IMR-90 (cell line): Measurements from ENCODE around the gene PCBP3. TPM values are rescaled to one million over a fixed set of nuclear protein-coding genes. Genes with fewer than 3 reads are reported as not detected.

Experiments used
- ATAC-seq: fragments of 200-7000 bp; cut with Tn5 transposase; 2 replicates; pipeline ENCODE4 v1.9.1; 2020; ENCODE audit warnings: low read depth, mild to moderate bottlenecking, moderate library complexity
- BruUV-seq: library from RNA; stranded (reverse); fragments of 400-500 nt; replicated peaks from 2 replicates; lab custom pipeline; 2021; lab: Mats Ljungman, UMichigan
- CTCF ChIA-PET: fragments of 300-600 bp; formaldehyde crosslinking; extraction: SDS; loops from one replicate; lab custom pipeline; 2021; ENCODE audit warnings: antibody characterized with exemption; lab: Yijun Ruan, JAX
- POLR2A ChIA-PET: fragments of 300-600 bp; sonication (Branson Sonifier 250); formaldehyde crosslinking; loops from one replicate; lab custom pipeline; 2022; ENCODE audit warnings: antibody characterized with exemption; ENCODE audit not compliant: unreplicated experiment; lab: Charles Lee
- DNase-seq: peaks from one replicate; pipeline ENCODE4 v3.0.0; 2013
- H2AFZ ChIP-seq: replicated peaks from 2 replicates; pipeline ENCODE3; 2013; ENCODE audit warnings: low read length, mild to moderate bottlenecking; ENCODE audit not compliant: poor library complexity
- H2AK5ac ChIP-seq: 2 replicates; pipeline ENCODE4 v1.6.1; 2013; ENCODE audit warnings: low read depth, low read length, inconsistent platforms
- H2AK9ac ChIP-seq: replicated peaks from 2 replicates; pipeline ENCODE3; 2013; ENCODE audit warnings: mild to moderate bottlenecking, low read depth, low read length, moderate library complexity; ENCODE audit not compliant: poor library complexity
- H2BK120ac ChIP-seq: 2 replicates; pipeline ENCODE4 v1.6.1; 2013; ENCODE audit warnings: low read depth, low read length, inconsistent platforms
- H2BK15ac ChIP-seq: 3 replicates; pipeline ENCODE4 v1.6.1; 2013; ENCODE audit warnings: low read depth, low read length, inconsistent platforms
- H2BK20ac ChIP-seq: 2 replicates; pipeline ENCODE4 v1.6.1; 2013; ENCODE audit warnings: low read depth, mild to moderate bottlenecking, inconsistent platforms, low read length, moderate library complexity
- H2BK5ac ChIP-seq: 2 replicates; pipeline ENCODE4 v1.6.1; 2013; ENCODE audit warnings: mild to moderate bottlenecking, low read depth, low read length, inconsistent platforms; ENCODE audit not compliant: poor library complexity, severe bottlenecking
- H3K14ac ChIP-seq: replicated peaks from 2 replicates; pipeline ENCODE4 v1.6.1; 2013; ENCODE audit warnings: low read depth, low read length, inconsistent platforms
- H3K18ac ChIP-seq: 2 replicates; pipeline ENCODE4 v1.6.1; 2013; ENCODE audit warnings: low read depth, low read length, control low read depth
- H3K23ac ChIP-seq: 2 replicates; pipeline ENCODE4 v1.6.1; 2013; ENCODE audit warnings: low read depth, low read length, inconsistent platforms
- H3K27ac ChIP-seq: 2 replicates; pipeline ENCODE4 v1.5.1; 2013; ENCODE audit warnings: mild to moderate bottlenecking, control low read depth, low read length; ENCODE audit not compliant: insufficient read depth
- H3K27me3 ChIP-seq: 2 replicates; pipeline ENCODE4 v1.6.1; 2013; ENCODE audit warnings: low read length; ENCODE audit not compliant: control insufficient read depth, insufficient read depth
- H3K36me3 ChIP-seq: 2 replicates; pipeline ENCODE4 v1.6.1; 2013; ENCODE audit warnings: low read length, mixed read lengths; ENCODE audit not compliant: control insufficient read depth, insufficient read depth
- H3K4ac ChIP-seq: 2 replicates; pipeline ENCODE4 v1.6.1; 2013; ENCODE audit warnings: low read depth, low read length, inconsistent platforms
- H3K4me1 ChIP-seq: 2 replicates; pipeline ENCODE4 v1.6.1; 2013; ENCODE audit warnings: low read length, mixed read lengths; ENCODE audit not compliant: control insufficient read depth, insufficient read depth
- H3K4me2 ChIP-seq: 2 replicates; pipeline ENCODE4 v1.6.1; 2013; ENCODE audit warnings: low read depth, mild to moderate bottlenecking, control low read depth, low read length, moderate library complexity
- H3K4me3 ChIP-seq: 2 replicates; pipeline ENCODE4 v1.5.1; 2013; ENCODE audit warnings: low read depth, mild to moderate bottlenecking, control low read depth, low read length, moderate library complexity; ENCODE audit not compliant: insufficient read depth
- H3K56ac ChIP-seq: 2 replicates; pipeline ENCODE4 v1.6.1; 2013; ENCODE audit warnings: low read length, inconsistent platforms; ENCODE audit not compliant: insufficient read depth; ENCODE audit errors: extremely low read depth
- H3K79me1 ChIP-seq, 2 experiments: 2 replicates each; pipeline ENCODE4 v1.6.1; 2013; ENCODE audit warnings: low read length in 2 of 2, inconsistent platforms in 1 of 2, low read depth in 1 of 2
- H3K9ac ChIP-seq: 2 replicates; pipeline ENCODE4 v1.6.1; 2013; ENCODE audit warnings: low read depth, low read length, control low read depth
- H3K9me1 ChIP-seq: 2 replicates; pipeline ENCODE4 v1.6.1; 2013; ENCODE audit warnings: low read length, inconsistent platforms; ENCODE audit not compliant: insufficient read depth
- H3K9me3 ChIP-seq: 2 replicates; pipeline ENCODE4 v1.6.1; 2013; ENCODE audit warnings: low read length; ENCODE audit not compliant: control insufficient read depth, insufficient read depth
- H4K20me1 ChIP-seq: 2 replicates; pipeline ENCODE4 v1.6.1; 2013; ENCODE audit warnings: low read length, inconsistent platforms; ENCODE audit not compliant: insufficient read depth
- H4K5ac ChIP-seq: 2 replicates; pipeline ENCODE4 v1.6.1; 2013; ENCODE audit warnings: mild to moderate bottlenecking, low read depth, low read length, control low read depth
- H4K8ac ChIP-seq, 2 experiments: 2 replicates each; pipeline ENCODE4 v1.6.1; 2013; ENCODE audit warnings: low read depth in 2 of 2, low read length in 2 of 2, control low read depth in 1 of 2, inconsistent platforms in 1 of 2
- H4K91ac ChIP-seq: 2 replicates; pipeline ENCODE4 v1.6.1; 2013; ENCODE audit warnings: low read depth, low read length, inconsistent platforms; ENCODE audit not compliant: insufficient read depth
- CEBPB ChIP-seq: IDR thresholded peaks from 2 replicates; pipeline ENCODE4 v1.6.1; 2012; ENCODE audit warnings: low read depth, low read length, improper control_type of control experiment
- CTCF ChIP-seq: conservative IDR thresholded peaks from 2 replicates; pipeline ENCODE4 v1.5.1; 2012; ENCODE audit warnings: mild to moderate bottlenecking, low read depth, low read length, improper control_type of control experiment
- ELK1 ChIP-seq: fragments of 150-350 bp; IDR thresholded peaks from 2 replicates; pipeline ENCODE4 v1.6.1; 2016; ENCODE audit warnings: low read depth, mild to moderate bottlenecking, low read length, moderate library complexity, borderline replicate concordance
- FOS ChIP-seq: fragments of 150-350 bp; IDR thresholded peaks from 2 replicates; pipeline ENCODE4 v1.6.1; 2016; ENCODE audit warnings: low read depth, low read length
- POLR2A ChIP-seq: IDR thresholded peaks from 2 replicates; pipeline ENCODE4 v1.6.1; 2012; ENCODE audit warnings: mild to moderate bottlenecking, low read depth, low read length
- RAD21 ChIP-seq: IDR thresholded peaks from 2 replicates; pipeline ENCODE4 v1.6.1; 2012; ENCODE audit warnings: low read length, improper control_type of control experiment
- SMC3 ChIP-seq: fragments of 150-350 bp; IDR thresholded peaks from 2 replicates; pipeline ENCODE4 v1.6.1; 2016; ENCODE audit warnings: low read depth, mild to moderate bottlenecking, antibody characterized with exemption, low read length, moderate library complexity
- WGBS, 2 experiments: methylation state at CpG; one replicate each; pipeline versions ENCODE4 v1.1.5 to v1.1.7; 2013; ENCODE audit warnings: missing lambda C conversion rate in 2 of 2; ENCODE audit not compliant: insufficient read length in 1 of 2; ENCODE audit errors: extremely low coverage in 2 of 2; 5-methylcytosine and 5-hydroxymethylcytosine counted together
- dilution Hi-C: fragments of 300-500 bp; cut with HindIII; formaldehyde crosslinking; loops from one replicate; pipeline ENCODE4 v1.14.3; 2018; ENCODE audit warnings: low sequenced_read_pairs; ENCODE audit not compliant: unreplicated experiment
- in situ Hi-C: fragments of 300-500 bp; cut with MboI; formaldehyde crosslinking; loops from 3 replicates; pipeline ENCODE4 v1.14.3; 2019; ENCODE audit warnings: low sequenced_read_pairs, inconsistent platforms, mixed read lengths
- intact Hi-C: fragments of 100-400 bp; cut with micrococcal nuclease; formaldehyde crosslinking; loops from 2 replicates; pipeline ENCODE4 v1.10.0; 2022
- polyA plus RNA-seq, 3 experiments: library from polyadenylated mRNA; depleted of rRNA; stranded (reverse); fragments of >200 nt; gene quantifications; 2 replicates each; pipeline ENCODE4 v1.2.3, GENCODE V29; 2012; ENCODE audit warnings: low replicate concordance in 1 of 3
- total RNA-seq: library from RNA; depleted of rRNA; stranded (reverse); fragments of >200 nt; gene quantifications from 2 replicates; pipeline ENCODE4 v1.2.3, GENCODE V29; 2012

Gene PCBP3
- total and polyA plus RNA-seq, 2 of the 4 experiments (the other 2 are of a cell fraction): 2.9 to 3.9 TPM

- H3K27ac ChIP-seq: no peak overlapping the region
- intact Hi-C loops (loop anchor here (5.0 kb wide), 1 partner anchor 84 kb away; no protein-coding TSS in a partner anchor), in situ Hi-C loops (no loop called here), dilution Hi-C loops (no loop called here)
- DNase-seq (peak; percentile 56), ATAC-seq (peak; percentile 77)
- no peaks in the 10 kb centered on the region for H3K79me1 ChIP-seq
- no peak overlapping the region for H3K23ac ChIP-seq
- no peak overlapping the region for H3K14ac ChIP-seq
- H2BK15ac ChIP-seq: no peak overlapping the region
- no peak overlapping the region for H2BK120ac ChIP-seq
- peak overlapping the region; percentile 43 for H2BK5ac ChIP-seq
- BruUV-seq: no TSS peak
- H4K20me1 ChIP-seq: no peaks in the 10 kb centered on the region
- no CpG with 5 or more reads among the region's 1 CpG for WGBS, 2 experiments
- H2AFZ ChIP-seq: no peak overlapping the region
- no peak overlapping the region for H3K4me2 ChIP-seq
- no peak overlapping the region for H4K91ac ChIP-seq
- no peak overlapping the region for H4K5ac ChIP-seq
- ChIA-PET CTCF (interaction anchor here (0.6 to 1.1 kb wide), 2 partner anchors 13 to 198 kb away, joined by 3 to 5 read pairs; no protein-coding TSS in a partner anchor), POLR2A (no interaction called here)
- peaks cover 12% of the 10 kb centered on the region for H3K4me1 ChIP-seq
- H3K9ac ChIP-seq: no peak overlapping the region
- TF ChIP-seq FOS: no peak
- no peak for TF ChIP-seq ELK1
- TF ChIP-seq CEBPB: no peak
- TF ChIP-seq CTCF: no peak
- no peak for TF ChIP-seq POLR2A
- no peak for TF ChIP-seq RAD21
- TF ChIP-seq SMC3: no peak
- no peak overlapping the region for H2BK20ac ChIP-seq
- no peak overlapping the region for H2AK5ac ChIP-seq
- no peaks in the 10 kb centered on the region for H3K27me3 ChIP-seq
- no peak overlapping the region for H3K4ac ChIP-seq
- H3K9me1 ChIP-seq: peaks cover 12% of the 10 kb centered on the region
- no peak overlapping the region for H2AK9ac ChIP-seq
- no peaks in the 10 kb centered on the region for H3K36me3 ChIP-seq
- H3K4me3 ChIP-seq: no peak overlapping the region
- H3K56ac ChIP-seq: no peak overlapping the region
- H3K18ac ChIP-seq: no peak overlapping the region
- no peak overlapping the region for H4K8ac ChIP-seq
- peaks cover 10% of the 10 kb centered on the region for H3K9me3 ChIP-seq
These were observed 195.1 kb downstream of the PCBP3 start for GRCh38 chr21:45838634-45839033.
